Left ventricle myocardium inferior (tissue), 1 donor: ENCODE data around the gene PAOX. TPM values are rescaled to one million over a fixed set of nuclear protein-coding genes. Genes with fewer than 3 reads are reported as not detected.

ENCODE experiments used
- DNase-seq: peaks from one replicate; pipeline ENCODE4 v3.0.0-alpha.2; 2020
- H3K27ac ChIP-seq: fragments of 200-600 bp; replicated peaks from 2 replicates; pipeline ENCODE4 v1.8.0; 2021
- H3K27me3 ChIP-seq: fragments of 200-600 bp; 2 replicates; pipeline ENCODE4 v1.8.0; 2021; ENCODE audit warnings: low read depth
- H3K36me3 ChIP-seq: fragments of 200-600 bp; 2 replicates; pipeline ENCODE4 v1.8.0; 2021
- H3K4me1 ChIP-seq: fragments of 200-600 bp; 2 replicates; pipeline ENCODE4 v1.8.0; 2021
- H3K4me3 ChIP-seq: fragments of 200-600 bp; 2 replicates; pipeline ENCODE4 v1.8.0; 2021; ENCODE audit warnings: mild to moderate bottlenecking, moderate library complexity
- H3K9me3 ChIP-seq: fragments of 200-600 bp; replicated peaks from 2 replicates; pipeline ENCODE4 v1.8.0; 2021
- CTCF ChIP-seq: fragments of 200-600 bp; IDR thresholded peaks from 2 replicates; pipeline ENCODE4 v1.8.0; 2021; ENCODE audit warnings: antibody characterized with exemption, mild to moderate bottlenecking, borderline replicate concordance
- intact Hi-C: fragments of 100-400 bp; cut with micrococcal nuclease; formaldehyde crosslinking; loops from one replicate; pipeline ENCODE4 v1.11.0; 2022
- microRNA-seq: library from miRNA; unstranded; fragments of <30 nt; microRNA quantifications from one replicate; pipeline ENCODE4 v1.2.0, GENCODE V29; 2020
- total RNA-seq: library from RNA; stranded (reverse); fragmentation: NEBNext Ultra II Directional; extraction: Animal tissue kit (Norgen Biotek cat#: 25700); gene quantifications from one replicate; pipeline ENCODE4 v1.2.1, GENCODE V29; 2021
- donor health status: DM: no; HTN: yes; CAD: no; lungs with severe emphysema.

Gene PAOX
- total RNA-seq, 1 donor from 2014 or later = 2.9 TPM

- H3K36me3 ChIP-seq = no peaks in the 10 kb centered on the region
- H3K4me1 ChIP-seq = no peaks in the 10 kb centered on the region
- H3K27me3 ChIP-seq = peaks cover 4% of the 10 kb centered on the region
- intact Hi-C loops = no loop called here
- no peak overlapping the region for H3K4me3 ChIP-seq
- no peak for TF ChIP-seq CTCF
- DNase-seq = no peak
- peaks cover 4% of the 10 kb centered on the region for H3K9me3 ChIP-seq
- no peak overlapping the region for H3K27ac ChIP-seq
Measured at GRCh38 chr10:133439517-133440461, 60.7 kb downstream of the PAOX start.

GRCh38 chr10:133440633-133441285, 61.7 kb downstream of the PAOX start:
- intact Hi-C loops = no loop called here
- no peak overlapping the region for H3K27ac ChIP-seq
- no peaks in the 10 kb centered on the region for H3K4me1 ChIP-seq
- no peaks in the 10 kb centered on the region for H3K36me3 ChIP-seq
- no peak for DNase-seq
- peaks cover 7% of the 10 kb centered on the region for H3K9me3 ChIP-seq
- no peak for TF ChIP-seq CTCF
- peaks cover 13% of the 10 kb centered on the region for H3K27me3 ChIP-seq
- no peak overlapping the region for H3K4me3 ChIP-seq

Small RNA genes lying within 50 kb of the gene (microRNA-seq; reads per million reads assigned to microRNA genes)
- gene MIR3944 = not detected

Other genes with a start within 250 kb of the PAOX start
- gene KNDC1, start 219.0 kb upstream of the PAOX start, total RNA-seq = 0.11 TPM
- gene UTF1, start 149.0 kb upstream of the PAOX start, total RNA-seq = not detected
- 0.33 TPM for gene VENTX, start 141.4 kb upstream of the PAOX start, total RNA-seq
- gene ADAM8, start 102.4 kb upstream of the PAOX start, total RNA-seq = 1.4 TPM
- 38.9 TPM for gene TUBGCP2, start 70.4 kb upstream of the PAOX start, total RNA-seq
- 40.5 TPM for gene ZNF511, start 70.3 kb upstream of the PAOX start, total RNA-seq
- gene CALY, start 42.4 kb upstream of the PAOX start, total RNA-seq = not detected
- not detected for gene PRAP1, start 31.9 kb upstream of the PAOX start, total RNA-seq
- 5.1 TPM for gene FUOM, start 21.2 kb upstream of the PAOX start, total RNA-seq
- gene ECHS1, start 5.9 kb upstream of the PAOX start, total RNA-seq = 212 TPM
- 14.0 TPM for gene MTG1, start 14.9 kb downstream of the PAOX start, total RNA-seq
- not detected for gene SPRN, start 45.4 kb downstream of the PAOX start, total RNA-seq
- 0.36 TPM for gene SCART1, start 74.7 kb downstream of the PAOX start, total RNA-seq
- 1.1 TPM for gene CYP2E1, start 148.1 kb downstream of the PAOX start, total RNA-seq
- 0.44 TPM for gene SYCE1, start 186.3 kb downstream of the PAOX start, total RNA-seq
- not detected for gene FRG2B, start 247.5 kb downstream of the PAOX start, total RNA-seq